Neural cell (in vitro differentiated cells): ENCODE results near the gene DNAJC13.

Experiments used
- POLR2AphosphoS5 ChIP-seq: IDR thresholded peaks from 2 replicates; pipeline ENCODE4 v1.6.1; 2012
- TF ChIP-seq, protein P1 (sequence below): fragments of 450-650 bp; IDR thresholded peaks from 2 replicates; pipeline ENCODE4 v1.5.1; 2014; ENCODE audit warnings: antibody characterized with exemption, mild to moderate bottlenecking, moderate library complexity; ENCODE audit not compliant: poor library complexity, severe bottlenecking

DNA sequence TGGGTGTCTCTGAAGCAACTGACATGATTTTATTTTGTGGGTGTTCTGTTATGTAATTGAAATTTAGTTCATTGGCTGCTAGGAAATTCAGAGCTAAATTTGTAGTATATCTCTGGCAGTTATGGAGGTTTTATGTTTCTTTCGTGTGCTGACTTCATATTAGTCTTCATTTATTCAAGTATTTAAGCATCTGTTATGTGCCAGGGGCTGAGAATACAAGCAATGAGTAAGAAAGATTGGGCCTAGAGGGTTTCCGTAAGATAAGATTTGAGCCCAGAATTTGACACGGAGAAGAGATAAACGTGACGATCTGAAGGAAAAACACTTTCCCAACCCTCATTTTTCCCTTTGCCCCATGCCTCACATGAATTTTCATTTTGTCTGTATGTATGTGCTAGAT lies 104.6 kb downstream of the DNAJC13 start:
- no peak for TF ChIP-seq POLR2AphosphoS5
- TF ChIP-seq, protein P1, sequence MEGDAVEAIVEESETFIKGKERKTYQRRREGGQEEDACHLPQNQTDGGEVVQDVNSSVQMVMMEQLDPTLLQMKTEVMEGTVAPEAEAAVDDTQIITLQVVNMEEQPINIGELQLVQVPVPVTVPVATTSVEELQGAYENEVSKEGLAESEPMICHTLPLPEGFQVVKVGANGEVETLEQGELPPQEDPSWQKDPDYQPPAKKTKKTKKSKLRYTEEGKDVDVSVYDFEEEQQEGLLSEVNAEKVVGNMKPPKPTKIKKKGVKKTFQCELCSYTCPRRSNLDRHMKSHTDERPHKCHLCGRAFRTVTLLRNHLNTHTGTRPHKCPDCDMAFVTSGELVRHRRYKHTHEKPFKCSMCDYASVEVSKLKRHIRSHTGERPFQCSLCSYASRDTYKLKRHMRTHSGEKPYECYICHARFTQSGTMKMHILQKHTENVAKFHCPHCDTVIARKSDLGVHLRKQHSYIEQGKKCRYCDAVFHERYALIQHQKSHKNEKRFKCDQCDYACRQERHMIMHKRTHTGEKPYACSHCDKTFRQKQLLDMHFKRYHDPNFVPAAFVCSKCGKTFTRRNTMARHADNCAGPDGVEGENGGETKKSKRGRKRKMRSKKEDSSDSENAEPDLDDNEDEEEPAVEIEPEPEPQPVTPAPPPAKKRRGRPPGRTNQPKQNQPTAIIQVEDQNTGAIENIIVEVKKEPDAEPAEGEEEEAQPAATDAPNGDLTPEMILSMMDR, result no peak
